Cardiac muscle cell (in vitro differentiated cells and primary cell): ENCODE results near the gene PEG3. TPM values are rescaled to one million over a fixed set of nuclear protein-coding genes. Genes with fewer than 3 reads are reported as not detected.
A peak's percentile ranks its signal among the peaks of the same experiment; 100 is the strongest.

Source experiments
- DNase-seq, 2 donors: peaks; one replicate each; pipeline versions ENCODE4 v3.0.0 to v3.0.0-alpha.2; 2010 to 2017; ENCODE audit warnings: low read depth in 1 of 2, low spot score in 1 of 2
- H3K27ac ChIP-seq: fragments of 200-600 bp; sonication (generic); 2 replicates; pipeline ENCODE4 v1.5.1; 2016
- H3K27me3 ChIP-seq: fragments of 200-600 bp; sonication (generic); 2 replicates; pipeline ENCODE4 v1.6.0; 2016; ENCODE audit warnings: control low read depth
- H3K36me3 ChIP-seq: fragments of 200-600 bp; sonication (generic); 2 replicates; pipeline ENCODE4 v1.5.1; 2016; ENCODE audit warnings: control low read depth
- H3K4me1 ChIP-seq: fragments of 200-600 bp; sonication (generic); 2 replicates; pipeline ENCODE4 v1.8.1; 2017; ENCODE audit warnings: low read depth, mild to moderate bottlenecking, mixed run types
- H3K4me3 ChIP-seq: fragments of 200-600 bp; sonication (generic); 2 replicates; pipeline ENCODE4 v1.5.1; 2016; ENCODE audit warnings: mild to moderate bottlenecking
- H3K9me3 ChIP-seq: fragments of 200-600 bp; sonication (generic); 2 replicates; pipeline ENCODE4 v1.5.1; 2017; ENCODE audit warnings: low read depth, mild to moderate bottlenecking, control low read depth
- polyA plus RNA-seq: library from polyadenylated mRNA; unstranded; fragments of >200 nt; fragmentation: Nextera tagmentation; extraction: Ambion mirVana; gene quantifications from 2 replicates; pipeline ENCODE4 v1.2.1, GENCODE V29; 2016
- total RNA-seq: library from RNA; depleted of rRNA; stranded (reverse); fragments of >200 nt; gene quantifications from 2 replicates; pipeline ENCODE4 v1.2.3, GENCODE V29; 2016
- TF ChIP-seq, protein P1 (sequence below): IDR thresholded peaks from 2 replicates; pipeline ENCODE4 v1.5.1; 2012; ENCODE audit warnings: low read depth, mild to moderate bottlenecking, low read length

Gene PEG3
- total RNA-seq, result not detected in 2 replicates
- not detected in 2 replicates for polyA plus RNA-seq

DNA sequence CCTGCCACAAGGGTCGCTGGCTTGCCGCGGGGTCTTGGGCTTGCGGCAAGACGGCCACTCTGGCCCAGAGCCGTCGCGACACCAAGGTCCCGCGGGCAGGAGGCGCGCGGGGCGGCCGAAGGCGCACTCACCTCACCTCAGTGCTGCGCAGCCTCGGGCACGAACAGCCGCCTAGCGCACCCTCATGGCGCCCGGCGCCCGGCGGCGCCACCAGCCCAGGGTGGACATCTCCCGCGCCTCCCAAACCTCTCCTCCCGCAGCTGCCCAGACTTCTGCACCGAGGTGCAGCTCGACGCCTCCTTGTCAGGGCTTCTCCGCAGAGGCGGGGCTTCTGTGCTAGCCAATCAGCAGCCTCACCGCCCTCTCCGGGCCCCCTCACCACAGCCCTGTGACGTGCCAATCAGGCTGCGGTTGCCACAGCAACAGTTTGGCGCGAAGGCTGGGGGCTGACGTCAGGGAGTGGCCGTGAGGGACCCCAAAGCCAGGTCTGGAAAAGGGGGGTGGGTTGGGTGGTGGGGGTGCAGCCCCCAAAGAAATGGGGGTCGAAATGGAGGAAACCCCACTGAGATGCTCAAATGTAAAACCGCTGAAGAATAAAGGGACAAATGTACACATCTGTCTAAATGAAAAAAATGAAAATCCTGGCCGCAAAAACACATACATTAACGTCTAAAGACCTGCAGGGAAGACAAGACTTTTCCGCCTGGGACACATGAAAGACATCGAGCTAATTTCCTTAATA is at the start of gene PEG3, which contains the start of gene ZIM2:
Gene PEG3 (minus strand): TSS at position 276 of the 742 bp plus-strand sequence. CDS start 16,071 bp downstream, outside the sequence.
Gene ZIM2 (minus strand): TSS at position 276 of the 742 bp plus-strand sequence. CDS start 16,449 bp downstream, outside the sequence.
- no peaks in the 10 kb centered on the region for H3K4me1 ChIP-seq
- DNase-seq, result peak in 1 of 2 donors; percentile 44
- H3K9me3 ChIP-seq, result no peaks in the 10 kb centered on the region
- H3K4me3 ChIP-seq, result no peak within 1 kb of the TSS
- H3K36me3 ChIP-seq, result no peaks in the 10 kb centered on the region
- TF ChIP-seq, protein P1, sequence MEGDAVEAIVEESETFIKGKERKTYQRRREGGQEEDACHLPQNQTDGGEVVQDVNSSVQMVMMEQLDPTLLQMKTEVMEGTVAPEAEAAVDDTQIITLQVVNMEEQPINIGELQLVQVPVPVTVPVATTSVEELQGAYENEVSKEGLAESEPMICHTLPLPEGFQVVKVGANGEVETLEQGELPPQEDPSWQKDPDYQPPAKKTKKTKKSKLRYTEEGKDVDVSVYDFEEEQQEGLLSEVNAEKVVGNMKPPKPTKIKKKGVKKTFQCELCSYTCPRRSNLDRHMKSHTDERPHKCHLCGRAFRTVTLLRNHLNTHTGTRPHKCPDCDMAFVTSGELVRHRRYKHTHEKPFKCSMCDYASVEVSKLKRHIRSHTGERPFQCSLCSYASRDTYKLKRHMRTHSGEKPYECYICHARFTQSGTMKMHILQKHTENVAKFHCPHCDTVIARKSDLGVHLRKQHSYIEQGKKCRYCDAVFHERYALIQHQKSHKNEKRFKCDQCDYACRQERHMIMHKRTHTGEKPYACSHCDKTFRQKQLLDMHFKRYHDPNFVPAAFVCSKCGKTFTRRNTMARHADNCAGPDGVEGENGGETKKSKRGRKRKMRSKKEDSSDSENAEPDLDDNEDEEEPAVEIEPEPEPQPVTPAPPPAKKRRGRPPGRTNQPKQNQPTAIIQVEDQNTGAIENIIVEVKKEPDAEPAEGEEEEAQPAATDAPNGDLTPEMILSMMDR, result no peak
- no peak within 1 kb of the TSS for H3K27ac ChIP-seq
- H3K27me3 ChIP-seq, result no peaks in the 10 kb centered on the region

DNA sequence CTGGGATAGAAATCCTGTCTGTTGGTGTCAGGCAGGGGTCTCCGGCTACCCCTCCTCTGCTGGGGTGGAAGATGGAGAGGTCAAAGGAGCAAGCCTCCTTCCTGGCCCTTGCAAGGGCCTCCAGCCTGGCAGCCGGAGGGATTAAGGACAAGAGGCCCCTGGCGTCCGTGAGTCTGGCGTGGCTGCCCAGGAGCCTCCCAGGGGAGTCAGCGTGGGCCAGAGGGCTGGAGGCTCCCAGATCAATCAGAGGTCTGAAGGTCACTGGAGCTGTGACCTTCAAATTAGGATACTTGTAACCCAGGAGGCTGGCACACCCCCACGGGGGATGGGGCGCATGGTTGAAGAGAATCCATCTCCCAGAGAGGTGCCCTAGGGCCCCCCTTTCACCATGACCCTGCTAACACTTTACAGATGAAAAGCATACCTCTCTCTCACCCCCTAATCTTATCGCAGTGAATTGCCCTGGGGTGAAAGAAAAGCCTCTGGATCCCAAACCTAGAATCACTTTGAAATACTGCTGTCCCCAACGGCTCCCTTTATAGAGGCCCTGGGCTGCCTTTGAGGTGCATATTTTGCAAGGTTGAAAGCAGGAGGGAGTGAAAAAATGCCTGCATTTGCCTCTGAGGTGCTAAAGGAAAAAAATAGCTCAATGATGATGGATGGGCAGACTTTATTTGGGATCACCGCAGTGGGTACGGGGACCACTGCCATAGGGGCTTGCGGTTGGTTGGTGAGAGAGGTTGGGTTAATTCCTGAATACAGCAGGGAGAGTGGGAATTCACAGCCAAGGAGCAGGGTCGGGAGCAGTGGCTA is 44.9 kb upstream of the PEG3 start:
- no peaks in the 10 kb centered on the region for H3K4me1 ChIP-seq
- H3K27ac ChIP-seq, result no peak overlapping the region
- no peak for DNase-seq
- H3K9me3 ChIP-seq, result no peaks in the 10 kb centered on the region
- TF ChIP-seq, protein P1, result no peak
- H3K4me3 ChIP-seq, result no peak overlapping the region
- no peaks in the 10 kb centered on the region for H3K27me3 ChIP-seq
- H3K36me3 ChIP-seq, result no peaks in the 10 kb centered on the region

DNA sequence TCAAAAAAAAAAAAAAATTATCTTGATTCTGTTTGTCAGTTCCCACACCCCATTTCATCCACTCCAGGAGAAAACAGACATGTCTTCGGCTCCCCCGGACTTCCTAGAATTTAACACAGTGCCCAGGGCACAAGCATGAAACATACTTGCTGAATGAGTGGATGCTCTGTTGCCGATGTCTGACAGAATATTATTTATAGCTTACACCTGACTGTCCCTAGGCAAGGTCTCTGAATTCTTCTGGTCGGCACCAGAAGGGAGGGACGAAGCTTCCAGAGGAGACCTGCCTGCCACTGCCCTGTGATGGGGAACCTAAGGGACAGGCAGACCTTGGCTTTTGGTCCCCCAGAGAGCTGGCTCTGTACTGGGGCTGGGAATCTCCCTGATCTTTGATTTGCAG is 43.9 kb upstream of the PEG3 start:
- no peak for DNase-seq
- H3K27ac ChIP-seq, result no peak overlapping the region
- TF ChIP-seq, protein P1, result no peak
- no peaks in the 10 kb centered on the region for H3K9me3 ChIP-seq
- H3K36me3 ChIP-seq, result no peaks in the 10 kb centered on the region
- no peaks in the 10 kb centered on the region for H3K27me3 ChIP-seq
- no peaks in the 10 kb centered on the region for H3K4me1 ChIP-seq
- no peak overlapping the region for H3K4me3 ChIP-seq

DNA sequence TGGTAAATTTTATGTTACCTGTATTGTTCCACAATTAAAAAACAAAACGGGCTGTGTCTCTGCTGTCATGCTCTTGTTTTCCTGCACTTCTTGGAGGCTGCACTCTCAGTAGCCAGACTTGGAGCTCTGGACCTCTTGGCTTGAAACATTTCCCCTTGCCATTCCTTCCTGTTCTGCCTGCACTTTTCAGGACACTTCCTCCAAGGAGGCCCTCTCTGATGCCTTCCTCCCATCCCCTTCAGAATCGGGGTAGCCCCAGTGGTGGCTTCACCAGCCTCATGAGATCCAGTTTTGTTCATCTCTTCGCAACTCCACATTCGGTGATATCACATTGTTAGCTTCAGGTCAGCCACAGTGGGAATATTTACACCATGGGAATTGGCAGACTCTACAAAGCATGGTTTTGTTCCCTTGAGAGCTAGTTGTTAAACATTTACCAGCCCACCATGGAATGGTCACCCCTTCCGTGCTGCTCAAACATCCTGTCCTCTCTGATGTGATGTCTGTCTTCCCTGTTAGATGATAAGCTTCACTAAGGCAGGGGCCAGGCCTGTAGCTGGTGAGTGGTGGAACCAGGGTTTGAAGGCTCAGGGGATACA is 40.2 kb upstream of the PEG3 start:
- no peaks in the 10 kb centered on the region for H3K4me1 ChIP-seq
- H3K36me3 ChIP-seq, result no peaks in the 10 kb centered on the region
- TF ChIP-seq, protein P1, result no peak
- H3K9me3 ChIP-seq, result no peaks in the 10 kb centered on the region
- H3K27ac ChIP-seq, result no peak overlapping the region
- no peaks in the 10 kb centered on the region for H3K27me3 ChIP-seq
- DNase-seq, result no peak
- H3K4me3 ChIP-seq, result no peak overlapping the region

DNA sequence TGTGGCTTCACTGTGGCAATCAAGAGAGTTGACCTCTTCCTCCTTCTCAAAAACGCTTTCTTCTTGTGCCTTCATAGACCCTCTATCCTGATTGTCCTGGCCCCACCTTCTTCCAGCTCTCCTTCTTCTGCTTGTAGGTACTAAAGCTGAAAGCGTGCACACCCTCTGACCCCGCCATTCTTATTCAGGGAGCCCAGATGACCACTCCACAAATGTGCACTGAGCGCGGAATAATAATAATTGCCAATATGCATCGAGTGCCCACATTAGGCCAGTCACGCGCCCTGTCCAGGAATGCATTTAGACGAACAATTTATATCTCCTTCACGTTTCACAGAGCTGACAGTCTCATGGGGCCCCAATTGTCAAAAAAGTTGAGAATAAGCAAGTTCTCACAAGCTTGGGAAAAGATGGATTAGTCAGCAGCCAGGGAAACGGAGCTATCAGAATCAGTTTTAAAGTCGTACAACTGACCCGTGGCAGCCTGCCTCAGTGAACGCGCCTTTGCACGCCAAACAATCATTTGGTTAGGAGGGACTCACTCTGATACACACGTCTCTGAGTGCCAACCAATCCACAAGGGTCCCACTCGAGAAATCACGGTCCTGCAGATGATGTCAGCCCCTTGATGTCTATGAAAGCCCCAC is 36.7 kb upstream of the PEG3 start:
- Histone ChIP-seq H3K4me3 (no peak overlapping the region), H3K27me3 (no peaks in the 10 kb centered on the region), H3K9me3 (no peaks in the 10 kb centered on the region), H3K36me3 (no peaks in the 10 kb centered on the region), H3K27ac (no peak overlapping the region), H3K4me1 (no peaks in the 10 kb centered on the region)
- TF ChIP-seq, protein P1, result no peak
- DNase-seq, result no peak
